Calu3 (cell line): ENCODE results near the gene RERE. TPM values are rescaled to one million over a fixed set of nuclear protein-coding genes. Genes with fewer than 3 reads are reported as not detected.

Source experiments
- BruUV-seq: library from RNA; stranded (reverse); fragments of 400-500 nt; replicated peaks from 2 replicates; lab custom pipeline; 2021; lab: Mats Ljungman, UMichigan
- CTCF ChIA-PET: fragments of 300-600 bp; sonication (Branson Sonifier 250); formaldehyde crosslinking; loops from one replicate; lab custom pipeline; 2022; ENCODE audit warnings: antibody characterized with exemption; lab: Charles Lee
- DNase-seq: peaks from one replicate; pipeline ENCODE4 v3.0.0; 2022
- H3K27ac Mint-ChIP-seq: one replicate; pipeline ENCODE4 v1.8.0; 2022; ENCODE audit warnings: mixed read lengths; ENCODE audit not compliant: unreplicated experiment
- H3K27me3 Mint-ChIP-seq: one replicate; pipeline ENCODE4 v1.8.0; 2022; ENCODE audit warnings: mixed read lengths; ENCODE audit not compliant: unreplicated experiment
- H3K36me3 Mint-ChIP-seq: one replicate; pipeline ENCODE4 v1.8.0; 2022; ENCODE audit warnings: mild to moderate bottlenecking, moderate library complexity, mixed read lengths; ENCODE audit not compliant: insufficient read depth, unreplicated experiment
- H3K4me1 Mint-ChIP-seq: one replicate; pipeline ENCODE4 v1.8.0; 2022; ENCODE audit warnings: mild to moderate bottlenecking, low read depth, mixed read lengths; ENCODE audit not compliant: unreplicated experiment
- H3K4me3 Mint-ChIP-seq: one replicate; pipeline ENCODE4 v1.8.0; 2022; ENCODE audit warnings: mild to moderate bottlenecking, low read depth, moderate library complexity, mixed read lengths; ENCODE audit not compliant: unreplicated experiment
- H3K9me3 Mint-ChIP-seq: one replicate; pipeline ENCODE4 v1.8.0; 2022; ENCODE audit warnings: low read depth, mixed read lengths; ENCODE audit not compliant: unreplicated experiment
- CTCF ChIP-seq: fragments of 200-600 bp; IDR thresholded peaks from one replicate; pipeline ENCODE4 v1.8.0; 2022; ENCODE audit warnings: antibody characterized with exemption; ENCODE audit not compliant: unreplicated experiment
- intact Hi-C: fragments of 100-400 bp; cut with micrococcal nuclease; formaldehyde crosslinking; loops from one replicate; pipeline ENCODE4 v1.10.0; 2022; ENCODE audit not compliant: unreplicated experiment
- total RNA-seq: library from RNA; stranded (reverse); gene quantifications from 2 replicates; pipeline ENCODE4 v1.2.3, GENCODE V29; 2022

RERE gene
- total RNA-seq, 1 experiment from 2014 or later = 45.9 TPM

- H3K27me3 Mint-ChIP-seq = no peaks in the 10 kb centered on the region
- no peak overlapping the region for H3K4me3 Mint-ChIP-seq
- no peak overlapping the region for H3K27ac Mint-ChIP-seq
- H3K4me1 Mint-ChIP-seq = peaks cover 13% of the 10 kb centered on the region
- BruUV-seq = no TSS peak
- intact Hi-C loops = no loop called here
- H3K36me3 Mint-ChIP-seq = peaks cover 4% of the 10 kb centered on the region
- CTCF ChIA-PET = no interaction called here
- no peak for DNase-seq
- TF ChIP-seq CTCF = no peak
- no peaks in the 10 kb centered on the region for H3K9me3 Mint-ChIP-seq
These were observed 214.8 kb downstream of the RERE start for GRCh38 chr1:8602471-8603219.

- CTCF ChIA-PET = no interaction called here
- no peak overlapping the region for H3K4me3 Mint-ChIP-seq
- H3K36me3 Mint-ChIP-seq = peaks cover 4% of the 10 kb centered on the region
- H3K27me3 Mint-ChIP-seq = no peaks in the 10 kb centered on the region
- H3K27ac Mint-ChIP-seq = no peak overlapping the region
- DNase-seq = no peak
- no TSS peak for BruUV-seq
- peaks cover 13% of the 10 kb centered on the region for H3K4me1 Mint-ChIP-seq
- TF ChIP-seq CTCF = no peak
- intact Hi-C loops = no loop called here
- no peaks in the 10 kb centered on the region for H3K9me3 Mint-ChIP-seq
These were observed 217.1 kb downstream of the RERE start for GRCh38 chr1:8600336-8600735.

- no TSS peak for BruUV-seq
- no peaks in the 10 kb centered on the region for H3K27me3 Mint-ChIP-seq
- no peak for DNase-seq
- H3K27ac Mint-ChIP-seq = no peak overlapping the region
- H3K36me3 Mint-ChIP-seq = peaks cover 4% of the 10 kb centered on the region
- CTCF ChIA-PET = no interaction called here
- TF ChIP-seq CTCF = no peak
- H3K4me3 Mint-ChIP-seq = no peak overlapping the region
- intact Hi-C loops = no loop called here
- no peaks in the 10 kb centered on the region for H3K9me3 Mint-ChIP-seq
- H3K4me1 Mint-ChIP-seq = peaks cover 10% of the 10 kb centered on the region
These were observed 217.7 kb downstream of the RERE start for GRCh38 chr1:8599646-8600212.

- CTCF ChIA-PET = no interaction called here
- intact Hi-C loops = no loop called here
- no peak overlapping the region for H3K27ac Mint-ChIP-seq
- no peak for TF ChIP-seq CTCF
- peaks cover 4% of the 10 kb centered on the region for H3K36me3 Mint-ChIP-seq
- no TSS peak for BruUV-seq
- DNase-seq = no peak
- no peaks in the 10 kb centered on the region for H3K9me3 Mint-ChIP-seq
- H3K4me1 Mint-ChIP-seq = peaks cover under 1% of the 10 kb centered on the region
- H3K4me3 Mint-ChIP-seq = no peak overlapping the region
- no peaks in the 10 kb centered on the region for H3K27me3 Mint-ChIP-seq
These were observed 218.7 kb downstream of the RERE start for GRCh38 chr1:8598783-8599182.
